HepG2 (cell line): ENCODE results near the gene TSPAN9. TPM values are rescaled to one million over a fixed set of nuclear protein-coding genes. Genes with fewer than 3 reads are reported as not detected.

ENCODE experiments used
- ATAC-seq: fragments of 200-7000 bp; cut with Tn5 transposase; 3 replicates; pipeline ENCODE4 v1.9.1; 2020; ENCODE audit warnings: mild to moderate bottlenecking, moderate library complexity
- BruUV-seq: library from RNA; stranded (reverse); fragments of 400-500 nt; replicated peaks from 2 replicates; lab custom pipeline; 2021; lab: Mats Ljungman, UMichigan
- CTCF ChIA-PET: fragments of 300-600 bp; formaldehyde crosslinking; extraction: SDS; loops from one replicate; lab custom pipeline; 2021; ENCODE audit warnings: low total read pairs, inconsistent platforms, low intra/inter-chr PET ratio; lab: Yijun Ruan, JAX
- POLR2A ChIA-PET: fragments of 350-600 bp; sonication (Branson Sonifier 250); formaldehyde crosslinking; loops from one replicate; lab custom pipeline; 2020; ENCODE audit warnings: antibody characterized with exemption, inconsistent platforms; lab: Yijun Ruan, JAX
- DNase-seq: peaks from one replicate; pipeline ENCODE4 v3.0.0-alpha.2; 2015; ENCODE audit warnings: low spot score
- FAIRE-seq: peaks from 3 replicates; lab custom pipeline; 2011; peaks lifted over from hg19 to GRCh38; lab: Jason Lieb, UNC
- H2AFZ ChIP-seq: one replicate; pipeline ENCODE4 v1.6.1; 2011; ENCODE audit warnings: low read length, inconsistent platforms
- H3K27ac ChIP-seq: fragments of 300-600 bp; 3 replicates; pipeline ENCODE4 v1.8.0; 2011; ENCODE audit warnings: mixed run types, mild to moderate bottlenecking, mixed read lengths, low read length, inconsistent platforms; ENCODE audit not compliant: insufficient read depth; ENCODE audit errors: extremely low read length
- H3K27me3 ChIP-seq, 2 experiments: fragments of 200-600 bp in 1 of 2; 2 replicates in 1 of 2; 3 replicates in 1 of 2; pipeline versions ENCODE4 v1.6.0 to v1.8.0; 2011; ENCODE audit warnings: low read length in 2 of 2, mild to moderate bottlenecking in 2 of 2, moderate library complexity in 2 of 2, inconsistent platforms in 1 of 2; ENCODE audit not compliant: insufficient read depth in 2 of 2, control insufficient read depth in 1 of 2
- H3K36me3 ChIP-seq, 2 experiments: fragments of 200-600 bp in 1 of 2; replicated peaks in 1 of 2; 2 replicates in 1 of 2; 3 replicates in 1 of 2; pipeline versions ENCODE4 v1.5.1 to v1.8.0; 2011; ENCODE audit warnings: low read length in 2 of 2, inconsistent platforms in 1 of 2; ENCODE audit not compliant: insufficient read depth in 2 of 2, control insufficient read depth in 1 of 2
- H3K4me1 ChIP-seq: 2 replicates; pipeline ENCODE4 v1.5.1; 2012; ENCODE audit warnings: low read length, inconsistent platforms; ENCODE audit not compliant: insufficient read depth
- H3K4me2 ChIP-seq: 2 replicates; pipeline ENCODE4 v1.6.0; 2011; ENCODE audit warnings: low read depth, low read length, inconsistent platforms
- H3K4me3 ChIP-seq, 3 experiments: fragments of 200-600 bp in 1 of 3; sonication (generic), shearing (Covaris generic) in 1 of 3; replicated peaks in 1 of 3; 2 replicates each; pipeline ENCODE4 v1.5.1; 2011 to 2016; ENCODE audit warnings: low read length in 3 of 3, inconsistent platforms in 2 of 3, low read depth in 2 of 3, mild to moderate bottlenecking in 2 of 3, control low read depth in 1 of 3, mixed read lengths in 1 of 3; ENCODE audit not compliant: insufficient read depth in 1 of 3
- H3K79me2 ChIP-seq: one replicate; pipeline ENCODE4 v1.6.1; 2011; ENCODE audit warnings: low read length, inconsistent platforms; ENCODE audit not compliant: insufficient read depth
- H3K9ac ChIP-seq: 2 replicates; pipeline ENCODE4 v1.6.0; 2011; ENCODE audit warnings: mild to moderate bottlenecking, low read depth, low read length, inconsistent platforms; ENCODE audit not compliant: insufficient read depth
- H3K9me3 ChIP-seq: 2 replicates; pipeline ENCODE4 v1.5.1; 2012; ENCODE audit warnings: mild to moderate bottlenecking, low read length
- H4K20me1 ChIP-seq: 2 replicates; pipeline ENCODE4 v1.6.0; 2011; ENCODE audit warnings: inconsistent platforms, mild to moderate bottlenecking, low read length, moderate library complexity; ENCODE audit not compliant: insufficient read depth
- ARHGAP35 ChIP-seq: sonication (generic); formaldehyde crosslinking; IDR thresholded peaks from 2 replicates; pipeline ENCODE4 v1.9.0; 2022; ENCODE audit warnings: mild to moderate bottlenecking, inconsistent platforms, moderate library complexity, missing genetic modification reagents, borderline replicate concordance
- CC2D1A ChIP-seq: sonication (generic); formaldehyde crosslinking; IDR thresholded peaks from 2 replicates; pipeline ENCODE4 v1.8.1; 2023; ENCODE audit warnings: mild to moderate bottlenecking, missing genetic modification reagents
- CENPT ChIP-seq: sonication (generic); formaldehyde crosslinking; IDR thresholded peaks from 2 replicates; pipeline ENCODE4 v1.8.0; 2022; ENCODE audit warnings: low read depth, mild to moderate bottlenecking, moderate library complexity, missing genetic modification reagents
- CHD4 ChIP-seq: fragments of 200-600 bp; sonication (generic); IDR thresholded peaks from 2 replicates; pipeline ENCODE4 v1.7.0; 2017; ENCODE audit warnings: mild to moderate bottlenecking, low read length, borderline replicate concordance
- ELF3 ChIP-seq: IDR thresholded peaks from 2 replicates; pipeline ENCODE4 v1.6.1; 2016; ENCODE audit warnings: missing genetic modification reagents, missing compliant biosample characterization
- HMGA1 ChIP-seq: sonication (generic); formaldehyde crosslinking; conservative IDR thresholded peaks from 2 replicates; pipeline ENCODE4 v1.4.0; 2020; ENCODE audit warnings: missing genetic modification reagents
- KAT7 ChIP-seq: IDR thresholded peaks from 2 replicates; pipeline ENCODE4 v1.6.1; 2018; ENCODE audit warnings: borderline replicate concordance, missing compliant biosample characterization
- NFIB ChIP-seq: sonication (generic); formaldehyde crosslinking; IDR thresholded peaks from 2 replicates; pipeline ENCODE4 v1.9.0; 2021; ENCODE audit warnings: missing genetic modification reagents, mild to moderate bottlenecking, borderline replicate concordance
- RBAK ChIP-seq: sonication (generic); formaldehyde crosslinking; IDR thresholded peaks from 2 replicates; pipeline ENCODE4 v1.5.1; 2020; ENCODE audit warnings: mild to moderate bottlenecking, missing genetic modification reagents
- RORA ChIP-seq: sonication (generic); formaldehyde crosslinking; IDR thresholded peaks from 2 replicates; pipeline ENCODE4 v1.5.0; 2020; ENCODE audit warnings: mild to moderate bottlenecking, missing genetic modification reagents, moderate library complexity
- SMAD9 ChIP-seq: sonication (generic); formaldehyde crosslinking; IDR thresholded peaks from 2 replicates; pipeline ENCODE4 v1.5.1; 2020; ENCODE audit warnings: mild to moderate bottlenecking, missing genetic modification reagents
- TFE3 ChIP-seq: IDR thresholded peaks from 2 replicates; pipeline ENCODE4 v1.6.1; 2016
- ZNF136 ChIP-seq: sonication (generic); formaldehyde crosslinking; IDR thresholded peaks from 2 replicates; pipeline ENCODE4 v1.8.1; 2022; ENCODE audit warnings: low read depth, mild to moderate bottlenecking, moderate library complexity, missing genetic modification reagents
- ZNF205 ChIP-seq: IDR thresholded peaks from 2 replicates; pipeline ENCODE4 v1.6.1; 2018; ENCODE audit warnings: missing biosample characterization, missing genetic modification reagents
- ZNF614 ChIP-seq: IDR thresholded peaks from 2 replicates; pipeline ENCODE4 v1.6.1; 2018; ENCODE audit warnings: missing biosample characterization, missing genetic modification reagents, inconsistent platforms, borderline replicate concordance
- ZNF746 ChIP-seq: sonication (generic); formaldehyde crosslinking; IDR thresholded peaks from 2 replicates; pipeline ENCODE4 v1.8.0; 2022; ENCODE audit warnings: mild to moderate bottlenecking, missing genetic modification reagents
- ZNF891 ChIP-seq: sonication (generic); formaldehyde crosslinking; IDR thresholded peaks from 2 replicates; pipeline ENCODE4 v1.5.0; 2020; ENCODE audit warnings: mild to moderate bottlenecking, missing genetic modification reagents
- WGBS: methylation state at CpG from one replicate; pipeline ENCODE4 v1.1.6; 2017; ENCODE audit warnings: low lambda C conversion rate; 5-methylcytosine and 5-hydroxymethylcytosine counted together
- in situ Hi-C: cut with HindIII; loops from 2 replicates; pipeline ENCODE4 v1.10.0; 2017; ENCODE audit warnings: low pct_unique_long_range_greater_than_20kb; ENCODE audit not compliant: extremely low pct_ligation_motif_present
- intact Hi-C: fragments of 100-400 bp; cut with micrococcal nuclease; formaldehyde crosslinking; loops from one replicate; pipeline ENCODE4 v1.10.0; 2022; ENCODE audit not compliant: unreplicated experiment
- polyA plus RNA-seq, 8 experiments: library from polyadenylated mRNA; depleted of rRNA in 3 of 8; stranded (reverse) in 7 of 8; unstranded in 1 of 8; fragments of >200 nt; fragmentation: Illumina TruSeq in 4 of 8; extraction: Trizol in 4 of 8; gene quantifications; 2 replicates each; pipeline versions ENCODE4 v1.2.1 to v1.2.3, GENCODE V29; 2011 to 2016; ENCODE audit warnings: low read depth in 4 of 8, missing spikeins in 1 of 8, mixed read lengths in 1 of 8; ENCODE audit not compliant: insufficient read depth in 1 of 8
- total RNA-seq, 5 experiments: library from RNA; depleted of rRNA; stranded (reverse); fragments of >200 nt; fragmentation: Illumina TruSeq; extraction: Trizol; gene quantifications; 2 replicates each; pipeline ENCODE4 v1.2.3, GENCODE V29; 2016; ENCODE audit warnings: low read depth in 1 of 5
- TF ChIP-seq, protein P1 (sequence below): sonication (generic); formaldehyde crosslinking; IDR thresholded peaks from 2 replicates; pipeline ENCODE4 v1.5.0; 2020; ENCODE audit warnings: missing genetic modification reagents
- TF ChIP-seq, protein P2 (sequence below): fragments of 450-650 bp; IDR thresholded peaks from 2 replicates; pipeline ENCODE4 v1.6.1; 2016

Gene TSPAN9
- total and polyA plus RNA-seq, 2 of the 13 experiments (the other 11 are each of a cell fraction or from before 2014, with no cell fraction given), result 18.1 to 42.3 TPM

DNA sequence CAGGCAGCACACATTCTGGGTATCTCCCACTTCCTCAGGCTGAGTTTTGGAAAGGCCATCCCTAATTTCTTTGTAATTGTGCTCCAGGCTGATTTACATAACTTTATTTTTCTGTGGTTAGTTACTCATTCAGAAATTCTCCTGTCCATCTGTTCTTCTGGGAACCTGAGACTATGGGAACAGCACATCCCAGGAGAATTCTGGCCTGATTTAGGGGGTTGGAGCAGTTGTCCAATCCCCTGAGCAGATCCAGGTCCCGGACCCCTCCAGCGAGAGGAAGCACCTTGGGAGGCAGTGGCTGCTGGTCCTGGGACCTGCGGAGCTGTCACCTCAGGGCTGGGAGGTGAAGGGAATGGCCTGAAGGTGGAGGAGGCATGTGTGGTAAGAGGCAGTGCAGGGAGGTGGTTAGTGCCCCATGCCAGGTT is 40.4 kb downstream of the TSPAN9 start:
- WGBS, result 100% methylated on average over 3 of the region's 3 CpGs
- CTCF ChIA-PET, result no interaction called here
- Histone ChIP-seq H3K27ac (no peak overlapping the region), H3K9ac (no peak overlapping the region), H3K4me3 (no peak overlapping the region), H3K4me1 (peaks cover 29% of the 10 kb centered on the region), H3K27me3 (no peaks in the 10 kb centered on the region), H3K4me2 (no peak overlapping the region), H2AFZ (no peak overlapping the region)
- POLR2A ChIA-PET, result interaction anchor here (1.3 kb wide), 1 partner anchor 20 kb away, joined by 3 read pairs; no protein-coding TSS in a partner anchor
- no peak for TF ChIP-seq ZNF136 (CRISPR knock-in tag)
- no peak for TF ChIP-seq TFE3 (CRISPR knock-in tag)
- no peak for TF ChIP-seq CC2D1A (CRISPR knock-in tag)
- TF ChIP-seq, protein P1, sequence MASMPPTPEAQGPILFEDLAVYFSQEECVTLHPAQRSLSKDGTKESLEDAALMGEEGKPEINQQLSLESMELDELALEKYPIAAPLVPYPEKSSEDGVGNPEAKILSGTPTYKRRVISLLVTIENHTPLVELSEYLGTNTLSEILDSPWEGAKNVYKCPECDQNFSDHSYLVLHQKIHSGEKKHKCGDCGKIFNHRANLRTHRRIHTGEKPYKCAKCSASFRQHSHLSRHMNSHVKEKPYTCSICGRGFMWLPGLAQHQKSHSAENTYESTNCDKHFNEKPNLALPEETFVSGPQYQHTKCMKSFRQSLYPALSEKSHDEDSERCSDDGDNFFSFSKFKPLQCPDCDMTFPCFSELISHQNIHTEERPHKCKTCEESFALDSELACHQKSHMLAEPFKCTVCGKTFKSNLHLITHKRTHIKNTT, result no peak
- no peak for TF ChIP-seq ARHGAP35
- TF ChIP-seq ZNF205 (CRISPR knock-in tag), result no peak
- TF ChIP-seq ZNF746 (CRISPR knock-in tag), result no peak
- TF ChIP-seq, protein P2, sequence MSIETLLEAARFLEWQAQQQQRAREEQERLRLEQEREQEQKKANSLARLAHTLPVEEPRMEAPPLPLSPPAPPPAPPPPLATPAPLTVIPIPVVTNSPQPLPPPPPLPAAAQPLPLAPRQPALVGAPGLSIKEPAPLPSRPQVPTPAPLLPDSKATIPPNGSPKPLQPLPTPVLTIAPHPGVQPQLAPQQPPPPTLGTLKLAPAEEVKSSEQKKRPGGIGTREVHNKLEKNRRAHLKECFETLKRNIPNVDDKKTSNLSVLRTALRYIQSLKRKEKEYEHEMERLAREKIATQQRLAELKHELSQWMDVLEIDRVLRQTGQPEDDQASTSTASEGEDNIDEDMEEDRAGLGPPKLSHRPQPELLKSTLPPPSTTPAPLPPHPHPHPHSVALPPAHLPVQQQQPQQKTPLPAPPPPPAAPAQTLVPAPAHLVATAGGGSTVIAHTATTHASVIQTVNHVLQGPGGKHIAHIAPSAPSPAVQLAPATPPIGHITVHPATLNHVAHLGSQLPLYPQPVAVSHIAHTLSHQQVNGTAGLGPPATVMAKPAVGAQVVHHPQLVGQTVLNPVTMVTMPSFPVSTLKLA, result no peak
- TF ChIP-seq HMGA1 (CRISPR knock-in tag), result no peak
- TF ChIP-seq CHD4, result no peak
- TF ChIP-seq ELF3 (CRISPR knock-in tag), result no peak
- no peak for TF ChIP-seq NFIB
- no peak for TF ChIP-seq SMAD9
- no peak for TF ChIP-seq CENPT (CRISPR knock-in tag)
- no peak for TF ChIP-seq KAT7 (CRISPR knock-in tag)
- no peak for TF ChIP-seq ZNF891
- TF ChIP-seq RBAK (CRISPR knock-in tag), result no peak
- TF ChIP-seq ZNF614 (CRISPR knock-in tag), result no peak
- no peak for TF ChIP-seq RORA
- TF ChIP-seq, all 625 proteins: peak for 0
- Histone ChIP-seq H3K79me2 (peaks cover 2% of the 10 kb centered on the region), H4K20me1 (no peaks in the 10 kb centered on the region; the same call in 1 of the 2 replicates), H3K9me3 (no peaks in the 10 kb centered on the region), H3K36me3 (peaks cover 5 to 26% of the 10 kb centered on the region in 2 experiments; a peak in 4 of 5 replicates)
- intact Hi-C loops, result no loop called here
- FAIRE-seq (no peak), DNase-seq (no peak), ATAC-seq (no peak)
- in situ Hi-C loops, result no loop called here
- no TSS peak for BruUV-seq
